Loucy (cell line): ENCODE data around the gene EPB41L1.

Experiments used
- H2AFZ ChIP-seq: fragments of 200-600 bp; sonication (generic); 2 replicates; pipeline ENCODE4 v1.6.0; 2016; ENCODE audit warnings: antibody characterized with exemption, mild to moderate bottlenecking, low read length, moderate library complexity
- H3F3A ChIP-seq: fragments of 200-600 bp; 2 replicates; pipeline ENCODE4 v1.6.0; 2016; ENCODE audit warnings: antibody characterized with exemption, low read depth, mild to moderate bottlenecking
- H3K27me3 ChIP-seq: fragments of 200-600 bp; sonication (generic); 2 replicates; pipeline ENCODE4 v1.6.1; 2014; ENCODE audit warnings: low read length, mild to moderate bottlenecking; ENCODE audit not compliant: insufficient read depth, poor library complexity, severe bottlenecking
- H3K36me3 ChIP-seq: fragments of 200-600 bp; sonication (generic); 2 replicates; pipeline ENCODE4 v1.6.1; 2016; ENCODE audit warnings: low read length; ENCODE audit not compliant: insufficient read depth
- H3K4me1 ChIP-seq: fragments of 200-600 bp; sonication (generic); 2 replicates; pipeline ENCODE4 v1.5.1; 2014; ENCODE audit warnings: low read length, mild to moderate bottlenecking; ENCODE audit not compliant: insufficient read depth, poor library complexity, severe bottlenecking
- H3K4me2 ChIP-seq: fragments of 200-600 bp; sonication (generic); 2 replicates; pipeline ENCODE4 v1.6.0; 2014; ENCODE audit warnings: antibody characterized with exemption, low read length, low read depth, mild to moderate bottlenecking; ENCODE audit not compliant: poor library complexity, severe bottlenecking
- H3K4me3 ChIP-seq: fragments of 200-600 bp; sonication (generic); 2 replicates; pipeline ENCODE4 v1.5.1; 2014; ENCODE audit warnings: low read length, mild to moderate bottlenecking, mixed read lengths; ENCODE audit not compliant: poor library complexity, severe bottlenecking
- H3K79me2 ChIP-seq: fragments of 200-600 bp; sonication (generic); 2 replicates; pipeline ENCODE4 v1.6.1; 2014; ENCODE audit warnings: low read length; ENCODE audit not compliant: insufficient read depth
- H3K9ac ChIP-seq: fragments of 200-600 bp; sonication (generic); 2 replicates; pipeline ENCODE4 v1.6.0; 2014; ENCODE audit warnings: mild to moderate bottlenecking, low read depth, low read length, moderate library complexity; ENCODE audit not compliant: poor library complexity, severe bottlenecking
- H3K9me2 ChIP-seq: fragments of 200-600 bp; sonication (generic); replicated peaks from 2 replicates; pipeline ENCODE4 v1.6.1; 2016; ENCODE audit warnings: low read depth, low read length, mixed read lengths
- H3K9me3 ChIP-seq: fragments of 200-600 bp; sonication (generic); 2 replicates; pipeline ENCODE4 v1.6.1; 2014; ENCODE audit warnings: mild to moderate bottlenecking, antibody characterized with exemption, low read length, low read depth; ENCODE audit not compliant: insufficient read depth
- H4K20me1 ChIP-seq: fragments of 200-600 bp; sonication (generic); 2 replicates; pipeline ENCODE4 v1.6.0; 2014; ENCODE audit warnings: antibody characterized with exemption, low read length, mild to moderate bottlenecking; ENCODE audit not compliant: insufficient read depth, poor library complexity, severe bottlenecking
- EZH2phosphoT487 ChIP-seq: fragments of 200-600 bp; IDR thresholded peaks from 2 replicates; pipeline ENCODE4 v1.6.1; 2018; ENCODE audit warnings: antibody characterized with exemption, mild to moderate bottlenecking, moderate library complexity, borderline replicate concordance
- TF ChIP-seq, protein P1 (sequence below): fragments of 200-600 bp; sonication (generic); conservative IDR thresholded peaks from 2 replicates; pipeline ENCODE4 v1.5.1; 2014; ENCODE audit warnings: mild to moderate bottlenecking, antibody characterized with exemption, low read length

EPB41L1 gene

GRCh38 chr20:36254076-36254475 lies 99.5 kb downstream of the EPB41L1 start:
- no peaks in the 10 kb centered on the region for H3F3A ChIP-seq
- no peak overlapping the region for H3K4me3 ChIP-seq
- peaks cover 5% of the 10 kb centered on the region; the same call in 1 of the 2 replicates for H3K79me2 ChIP-seq
- no peaks in the 10 kb centered on the region for H3K27me3 ChIP-seq
- no peaks in the 10 kb centered on the region for H4K20me1 ChIP-seq
- no peaks in the 10 kb centered on the region for H3K9me3 ChIP-seq
- no peaks in the 10 kb centered on the region for H3K4me1 ChIP-seq
- H3K4me2 ChIP-seq = no peak overlapping the region
- no peak overlapping the region for H2AFZ ChIP-seq
- no peak for TF ChIP-seq EZH2phosphoT487
- TF ChIP-seq, protein P1, sequence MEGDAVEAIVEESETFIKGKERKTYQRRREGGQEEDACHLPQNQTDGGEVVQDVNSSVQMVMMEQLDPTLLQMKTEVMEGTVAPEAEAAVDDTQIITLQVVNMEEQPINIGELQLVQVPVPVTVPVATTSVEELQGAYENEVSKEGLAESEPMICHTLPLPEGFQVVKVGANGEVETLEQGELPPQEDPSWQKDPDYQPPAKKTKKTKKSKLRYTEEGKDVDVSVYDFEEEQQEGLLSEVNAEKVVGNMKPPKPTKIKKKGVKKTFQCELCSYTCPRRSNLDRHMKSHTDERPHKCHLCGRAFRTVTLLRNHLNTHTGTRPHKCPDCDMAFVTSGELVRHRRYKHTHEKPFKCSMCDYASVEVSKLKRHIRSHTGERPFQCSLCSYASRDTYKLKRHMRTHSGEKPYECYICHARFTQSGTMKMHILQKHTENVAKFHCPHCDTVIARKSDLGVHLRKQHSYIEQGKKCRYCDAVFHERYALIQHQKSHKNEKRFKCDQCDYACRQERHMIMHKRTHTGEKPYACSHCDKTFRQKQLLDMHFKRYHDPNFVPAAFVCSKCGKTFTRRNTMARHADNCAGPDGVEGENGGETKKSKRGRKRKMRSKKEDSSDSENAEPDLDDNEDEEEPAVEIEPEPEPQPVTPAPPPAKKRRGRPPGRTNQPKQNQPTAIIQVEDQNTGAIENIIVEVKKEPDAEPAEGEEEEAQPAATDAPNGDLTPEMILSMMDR = no peak
- H3K9ac ChIP-seq = no peak overlapping the region
- H3K36me3 ChIP-seq = peaks cover 44% of the 10 kb centered on the region; the same call in 1 of the 2 replicates
- H3K9me2 ChIP-seq = no peaks in the 10 kb centered on the region

DNA sequence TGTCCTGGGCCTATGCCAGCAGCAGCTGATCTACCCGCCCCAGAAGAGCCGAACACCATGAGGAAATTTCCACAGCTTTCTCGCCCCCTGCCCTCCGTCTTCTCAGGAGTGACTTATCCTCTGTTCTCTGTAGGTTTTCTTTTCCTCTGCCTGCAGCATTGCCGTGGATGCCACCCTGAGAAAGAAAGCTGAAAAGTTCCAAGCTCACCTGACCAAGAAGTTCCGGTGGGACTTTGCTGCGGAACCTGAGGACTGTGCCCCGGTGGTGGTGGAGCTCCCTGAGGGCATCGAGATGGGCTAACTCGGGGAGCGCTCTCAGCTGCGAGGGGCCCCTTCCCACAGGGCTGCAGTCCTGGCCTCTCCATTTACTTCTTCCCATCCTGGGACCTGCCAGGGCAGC lies 100.9 kb downstream of the EPB41L1 start:
- Histone ChIP-seq H3K9ac (no peak overlapping the region), H3K79me2 (no peaks in the 10 kb centered on the region), H2AFZ (no peak overlapping the region), H3K4me2 (no peak overlapping the region), H3K4me3 (no peak overlapping the region), H3K27me3 (no peaks in the 10 kb centered on the region), H3K9me2 (no peaks in the 10 kb centered on the region), H3K4me1 (no peaks in the 10 kb centered on the region), H4K20me1 (no peaks in the 10 kb centered on the region), H3K9me3 (no peaks in the 10 kb centered on the region), H3F3A (no peaks in the 10 kb centered on the region), H3K36me3 (peaks cover 35% of the 10 kb centered on the region; the same call in 1 of the 2 replicates)
- no peak for TF ChIP-seq EZH2phosphoT487
- TF ChIP-seq, protein P1 = no peak

GRCh38 chr20:36259177-36260061 lies 104.9 kb downstream of the EPB41L1 start:
- Histone ChIP-seq H4K20me1 (no peaks in the 10 kb centered on the region), H2AFZ (no peak overlapping the region), H3K36me3 (peaks cover 27% of the 10 kb centered on the region; the same call in 1 of the 2 replicates), H3K4me2 (no peak overlapping the region), H3K27me3 (no peaks in the 10 kb centered on the region), H3K79me2 (no peaks in the 10 kb centered on the region), H3K4me3 (no peak overlapping the region), H3F3A (no peaks in the 10 kb centered on the region), H3K9ac (no peak overlapping the region), H3K9me3 (no peaks in the 10 kb centered on the region), H3K9me2 (no peaks in the 10 kb centered on the region), H3K4me1 (no peaks in the 10 kb centered on the region)
- TF ChIP-seq EZH2phosphoT487 = no peak
- TF ChIP-seq, protein P1 = no peak
